ENCODE results near the gene CDT1. TPM values are rescaled to one million over a fixed set of nuclear protein-coding genes. Genes with fewer than 3 reads are reported as not detected.

Gene CDT1
- total RNA-seq, 2 donors from 2014 or later, result 0.71 TPM; not detected in 1

- Histone ChIP-seq H3K4me3 (no peak overlapping the region), H3K27me3 (replicated peaks; ENCODE audit: insufficient read depth) (no peaks in the 10 kb centered on the region), H3K36me3 (no peaks in the 10 kb centered on the region), H3K27ac (no peak overlapping the region), H3K4me1 (ENCODE audit: control insufficient read depth in 1 of 2, low read depth in 2 of 2) (no peaks in the 10 kb centered on the region), H3K9me3 (no peaks in the 10 kb centered on the region)
- DNase-seq (ENCODE audit: low spot score) (no peak), ATAC-seq (ENCODE audit: insufficient number of reproducible peaks, low FRiP score, low read depth) (no peak)
- TF ChIP-seq, protein P1, sequence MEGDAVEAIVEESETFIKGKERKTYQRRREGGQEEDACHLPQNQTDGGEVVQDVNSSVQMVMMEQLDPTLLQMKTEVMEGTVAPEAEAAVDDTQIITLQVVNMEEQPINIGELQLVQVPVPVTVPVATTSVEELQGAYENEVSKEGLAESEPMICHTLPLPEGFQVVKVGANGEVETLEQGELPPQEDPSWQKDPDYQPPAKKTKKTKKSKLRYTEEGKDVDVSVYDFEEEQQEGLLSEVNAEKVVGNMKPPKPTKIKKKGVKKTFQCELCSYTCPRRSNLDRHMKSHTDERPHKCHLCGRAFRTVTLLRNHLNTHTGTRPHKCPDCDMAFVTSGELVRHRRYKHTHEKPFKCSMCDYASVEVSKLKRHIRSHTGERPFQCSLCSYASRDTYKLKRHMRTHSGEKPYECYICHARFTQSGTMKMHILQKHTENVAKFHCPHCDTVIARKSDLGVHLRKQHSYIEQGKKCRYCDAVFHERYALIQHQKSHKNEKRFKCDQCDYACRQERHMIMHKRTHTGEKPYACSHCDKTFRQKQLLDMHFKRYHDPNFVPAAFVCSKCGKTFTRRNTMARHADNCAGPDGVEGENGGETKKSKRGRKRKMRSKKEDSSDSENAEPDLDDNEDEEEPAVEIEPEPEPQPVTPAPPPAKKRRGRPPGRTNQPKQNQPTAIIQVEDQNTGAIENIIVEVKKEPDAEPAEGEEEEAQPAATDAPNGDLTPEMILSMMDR (IDR thresholded peaks at IDR 0.05), result no peak
Measured at GRCh38 chr16:88761143-88761534, 42.5 kb upstream of the CDT1 start.

GRCh38 chr16:88761830-88762229 is 41.8 kb upstream of the CDT1 start:
- no peaks in the 10 kb centered on the region for H3K9me3 ChIP-seq
- no peak overlapping the region for H3K4me3 ChIP-seq
- TF ChIP-seq, protein P1 (IDR thresholded peaks at IDR 0.05), result no peak
- H3K27ac ChIP-seq, result no peak overlapping the region
- ATAC-seq (ENCODE audit: insufficient number of reproducible peaks, low FRiP score, low read depth), result no peak
- no peaks in the 10 kb centered on the region for H3K4me1 ChIP-seq (ENCODE audit: control insufficient read depth in 1 of 2, low read depth in 2 of 2)
- H3K36me3 ChIP-seq, result no peaks in the 10 kb centered on the region
- H3K27me3 ChIP-seq (replicated peaks; ENCODE audit: insufficient read depth), result no peaks in the 10 kb centered on the region
- no peak for DNase-seq (ENCODE audit: low spot score)

DNA sequence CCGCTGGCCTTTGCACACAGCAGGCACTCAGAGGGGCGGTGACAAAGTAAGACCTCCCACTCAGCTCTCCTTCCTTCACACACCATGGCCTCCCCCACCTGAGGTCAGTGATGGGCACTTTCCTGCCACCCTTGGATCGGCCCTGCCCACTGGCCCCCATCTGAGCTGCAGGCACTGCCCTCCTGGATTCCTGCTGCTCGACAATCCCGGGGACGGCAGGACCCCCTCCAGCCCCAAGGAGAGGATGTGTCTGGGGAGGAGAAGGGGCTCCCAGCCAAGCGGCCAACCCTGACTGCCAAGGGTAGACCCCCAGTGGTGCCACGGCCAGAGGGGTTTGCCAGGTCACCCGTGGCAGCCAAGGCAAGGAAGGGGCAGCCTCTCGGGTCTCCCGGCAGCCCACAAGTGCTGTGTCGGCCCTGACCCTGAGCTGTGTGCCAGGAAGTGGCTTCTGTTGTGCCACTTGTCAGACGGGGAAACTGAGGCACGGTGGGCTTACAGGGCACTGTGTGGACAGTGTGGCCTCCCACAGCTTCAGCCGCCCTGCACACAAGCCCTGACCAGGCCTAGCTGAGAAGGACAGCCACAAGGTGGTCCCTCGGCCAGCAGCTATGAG is 41.2 kb upstream of the CDT1 start:
- no peaks in the 10 kb centered on the region for H3K4me1 ChIP-seq (ENCODE audit: control insufficient read depth in 1 of 2, low read depth in 2 of 2)
- no peaks in the 10 kb centered on the region for H3K9me3 ChIP-seq
- H3K27ac ChIP-seq, result no peak overlapping the region
- ATAC-seq (ENCODE audit: insufficient number of reproducible peaks, low FRiP score, low read depth), result no peak
- DNase-seq (ENCODE audit: low spot score), result no peak
- TF ChIP-seq, protein P1 (IDR thresholded peaks at IDR 0.05), result no peak
- no peaks in the 10 kb centered on the region for H3K27me3 ChIP-seq (replicated peaks; ENCODE audit: insufficient read depth)
- no peak overlapping the region for H3K4me3 ChIP-seq
- H3K36me3 ChIP-seq, result no peaks in the 10 kb centered on the region

GRCh38 chr16:88762941-88763340 is 40.6 kb upstream of the CDT1 start:
- H3K9me3 ChIP-seq, result no peaks in the 10 kb centered on the region
- H3K27ac ChIP-seq, result no peak overlapping the region
- TF ChIP-seq, protein P1 (IDR thresholded peaks at IDR 0.05), result no peak
- DNase-seq (ENCODE audit: low spot score), result no peak
- H3K4me1 ChIP-seq (ENCODE audit: control insufficient read depth in 1 of 2, low read depth in 2 of 2), result peaks cover 0 to 3% of the 10 kb centered on the region in 2 donors
- H3K36me3 ChIP-seq, result no peaks in the 10 kb centered on the region
- no peak overlapping the region for H3K4me3 ChIP-seq
- ATAC-seq (ENCODE audit: insufficient number of reproducible peaks, low FRiP score, low read depth), result no peak
- H3K27me3 ChIP-seq (replicated peaks; ENCODE audit: insufficient read depth), result no peaks in the 10 kb centered on the region

DNA sequence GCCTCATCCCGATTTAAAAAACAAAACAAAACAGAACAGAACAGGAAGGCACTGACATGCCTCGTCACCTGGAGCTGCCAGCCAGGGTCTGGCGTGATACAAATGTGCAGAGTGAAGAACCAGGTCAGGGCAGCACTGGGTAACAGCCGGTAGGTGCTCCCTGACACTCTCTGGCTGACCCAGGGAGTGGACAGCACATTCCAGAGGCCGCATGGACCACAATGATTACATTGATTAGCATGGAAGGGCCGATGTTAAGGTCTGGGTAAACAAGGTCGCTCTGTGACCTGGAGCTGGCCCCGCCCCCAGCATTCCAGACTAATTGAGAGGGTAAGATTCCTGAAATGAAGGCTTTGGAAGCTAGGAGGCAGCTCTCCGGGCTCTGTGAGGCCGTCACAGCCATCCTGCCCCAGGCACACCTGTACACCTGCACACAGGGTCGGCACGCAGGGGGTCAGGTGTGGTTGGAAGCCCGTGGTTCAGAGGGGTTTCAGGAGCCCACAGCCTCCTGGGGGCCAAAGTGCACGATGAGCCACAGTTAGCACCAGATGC is 40.0 kb upstream of the CDT1 start:
- H3K4me1 ChIP-seq (ENCODE audit: control insufficient read depth in 1 of 2, low read depth in 2 of 2), result peaks cover 4 to 9% of the 10 kb centered on the region in 2 donors
- H3K4me3 ChIP-seq, result no peak overlapping the region
- ATAC-seq (ENCODE audit: insufficient number of reproducible peaks, low FRiP score, low read depth), result no peak

More for the DNA sequence above, 40.0 kb upstream of the CDT1 start:
- Histone ChIP-seq H3K27me3 (replicated peaks; ENCODE audit: insufficient read depth) (no peaks in the 10 kb centered on the region), H3K27ac (no peak overlapping the region), H3K9me3 (no peaks in the 10 kb centered on the region), H3K36me3 (no peaks in the 10 kb centered on the region)
- TF ChIP-seq, protein P1 (IDR thresholded peaks at IDR 0.05), result no peak
- no peak for DNase-seq (ENCODE audit: low spot score)

All from thoracic aorta (tissue), 2 donors.